Endothelial cell of umbilical vein (primary cell): ENCODE data around the gene BABAM2.

Experiments used
- CTCF ChIP-seq, 2 donors: IDR thresholded peaks; 1 replicate in 1 of 2; 2 replicates in 1 of 2; pipeline ENCODE4 v1.5.1; 2011; ENCODE audit warnings: low read length in 2 of 2, mild to moderate bottlenecking in 2 of 2, moderate library complexity in 2 of 2, control low read depth in 1 of 2, inconsistent platforms in 1 of 2, low read depth in 1 of 2; ENCODE audit not compliant: insufficient read depth in 1 of 2; ENCODE audit errors: extremely low read depth in 1 of 2
- EZH2 ChIP-seq: IDR thresholded peaks from 2 replicates; pipeline ENCODE4 v1.6.1; 2012; ENCODE audit warnings: borderline replicate concordance, low read depth, mild to moderate bottlenecking, moderate library complexity, low read length, inconsistent platforms; ENCODE audit not compliant: severe bottlenecking
- JUN ChIP-seq: IDR thresholded peaks from 2 replicates; pipeline ENCODE4 v1.6.1; 2011; ENCODE audit warnings: borderline replicate concordance, low read depth; ENCODE audit not compliant: insufficient read length, insufficient read depth
- POLR2A ChIP-seq: IDR thresholded peaks from 2 replicates; pipeline ENCODE4 v1.6.1; 2012; ENCODE audit warnings: low read depth, mild to moderate bottlenecking, control low read depth, low read length
- POLR2AphosphoS5 ChIP-seq: IDR thresholded peaks from 2 replicates; pipeline ENCODE4 v1.6.1; 2012; ENCODE audit warnings: low read depth, mild to moderate bottlenecking, control low read depth, low read length, moderate library complexity; ENCODE audit not compliant: insufficient read depth
- TF ChIP-seq, protein P1 (sequence below): IDR thresholded peaks from 2 replicates; pipeline ENCODE4 v1.6.1; 2011; ENCODE audit not compliant: insufficient read depth, insufficient read length

DNA sequence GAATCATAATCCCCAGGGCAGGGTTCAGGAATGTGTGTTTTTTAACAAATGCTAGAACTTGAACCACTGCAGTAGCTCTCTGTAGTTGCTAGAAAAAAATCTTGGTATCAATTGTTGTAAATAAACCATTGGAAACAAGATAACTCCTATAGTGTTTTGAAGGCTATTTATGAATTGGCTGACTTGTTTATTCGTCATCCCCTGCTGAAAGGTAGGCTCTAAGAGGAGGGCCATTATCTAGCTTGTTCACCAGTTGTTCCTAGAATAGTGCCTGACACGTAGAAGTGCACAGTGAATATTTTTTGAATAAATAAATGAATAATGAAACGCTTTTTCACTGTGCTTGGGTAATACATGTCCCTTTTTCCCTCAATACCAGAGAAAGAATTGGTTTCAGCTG lies 211.4 kb downstream of the BABAM2 start:
- TF ChIP-seq POLR2A (no peak), CTCF (IDR thresholded peaks at IDR 0.05; ENCODE audit: extremely low read depth in 1 of 2, insufficient read depth in 1 of 2, low read depth in 1 of 2, low read length in 2 of 2) (no peak), POLR2AphosphoS5 (no peak), EZH2 (no peak), JUN (no peak)
- TF ChIP-seq, protein P1, sequence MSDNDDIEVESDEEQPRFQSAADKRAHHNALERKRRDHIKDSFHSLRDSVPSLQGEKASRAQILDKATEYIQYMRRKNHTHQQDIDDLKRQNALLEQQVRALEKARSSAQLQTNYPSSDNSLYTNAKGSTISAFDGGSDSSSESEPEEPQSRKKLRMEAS, result no peak
